Measurements from ENCODE around the gene PRDM16. TPM values are rescaled to one million over a fixed set of nuclear protein-coding genes. Genes with fewer than 3 reads are reported as not detected.

PRDM16 gene
- total RNA-seq, 1 experiment from 2014 or later, result 6.1 TPM

DNA sequence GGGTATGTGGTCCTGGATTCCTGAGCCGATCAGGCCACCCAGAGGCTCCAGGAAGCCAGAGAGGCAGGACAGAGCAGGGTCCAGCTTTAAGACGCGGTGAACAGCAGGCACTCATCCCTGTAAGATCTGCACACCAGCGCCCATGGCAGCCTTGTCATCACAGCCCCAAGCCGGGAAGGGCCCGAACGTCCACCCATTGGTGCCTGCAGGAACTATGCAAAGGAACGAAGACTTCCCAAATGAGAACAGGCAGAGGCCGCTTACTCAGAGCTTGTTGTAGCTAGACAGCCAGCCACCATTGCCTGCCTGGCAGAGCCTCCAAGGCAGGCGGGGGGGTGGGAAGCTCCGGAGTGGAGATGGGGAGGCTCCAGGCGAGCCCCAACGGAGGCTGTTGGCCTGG lies 373.3 kb downstream of the PRDM16 start:
- BruUV-seq (replicated peaks), result no TSS peak
- Histone ChIP-seq H3K79me2 (ENCODE audit: insufficient read depth, low read length) (no peaks in the 10 kb centered on the region), H3K9me2 (ENCODE audit: insufficient read depth) (no peaks in the 10 kb centered on the region), H4K20me1 (ENCODE audit: insufficient read depth) (no peaks in the 10 kb centered on the region), H3K27me3 (ENCODE audit: insufficient read depth, low read length) (peaks cover 5% of the 10 kb centered on the region; the same call in 1 of the 2 replicates), H3K9me3 (ENCODE audit: control insufficient read depth in 1 of 2, insufficient read depth in 1 of 2, low read depth in 1 of 2, low read length in 2 of 2) (no peaks in the 10 kb centered on the region), H3K4me2 (ENCODE audit: low read length) (no peak overlapping the region), H2AFZ (ENCODE audit: low read depth, low read length, poor library complexity, severe bottlenecking) (no peak overlapping the region), H3K4me3 (replicated peaks in 1 of 2; ENCODE audit: low read depth in 1 of 2, low read length in 2 of 2) (no peak overlapping the region), H3K4me1 (ENCODE audit: control insufficient read depth in 1 of 2, insufficient read depth in 2 of 2, low read length in 2 of 2) (no peaks in the 10 kb centered on the region), H3K9ac (ENCODE audit: low read length) (no peak overlapping the region), H3K36me3 (ENCODE audit: control insufficient read depth in 1 of 2, insufficient read depth in 2 of 2, low read length in 2 of 2) (no peaks in the 10 kb centered on the region), H3K27ac (ENCODE audit: low read depth, low read length) (no peak overlapping the region)
- DNase-seq (ENCODE audit: low read depth, low spot score), result no peak
- TF ChIP-seq, protein P1, sequence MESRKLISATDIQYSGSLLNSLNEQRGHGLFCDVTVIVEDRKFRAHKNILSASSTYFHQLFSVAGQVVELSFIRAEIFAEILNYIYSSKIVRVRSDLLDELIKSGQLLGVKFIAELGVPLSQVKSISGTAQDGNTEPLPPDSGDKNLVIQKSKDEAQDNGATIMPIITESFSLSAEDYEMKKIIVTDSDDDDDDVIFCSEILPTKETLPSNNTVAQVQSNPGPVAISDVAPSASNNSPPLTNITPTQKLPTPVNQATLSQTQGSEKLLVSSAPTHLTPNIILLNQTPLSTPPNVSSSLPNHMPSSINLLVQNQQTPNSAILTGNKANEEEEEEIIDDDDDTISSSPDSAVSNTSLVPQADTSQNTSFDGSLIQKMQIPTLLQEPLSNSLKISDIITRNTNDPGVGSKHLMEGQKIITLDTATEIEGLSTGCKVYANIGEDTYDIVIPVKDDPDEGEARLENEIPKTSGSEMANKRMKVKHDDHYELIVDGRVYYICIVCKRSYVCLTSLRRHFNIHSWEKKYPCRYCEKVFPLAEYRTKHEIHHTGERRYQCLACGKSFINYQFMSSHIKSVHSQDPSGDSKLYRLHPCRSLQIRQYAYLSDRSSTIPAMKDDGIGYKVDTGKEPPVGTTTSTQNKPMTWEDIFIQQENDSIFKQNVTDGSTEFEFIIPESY (IDR thresholded peaks at IDR 0.05; ENCODE audit: extremely low read depth, insufficient replicate concordance, low read length), result no peak
- TF ChIP-seq, protein P2, sequence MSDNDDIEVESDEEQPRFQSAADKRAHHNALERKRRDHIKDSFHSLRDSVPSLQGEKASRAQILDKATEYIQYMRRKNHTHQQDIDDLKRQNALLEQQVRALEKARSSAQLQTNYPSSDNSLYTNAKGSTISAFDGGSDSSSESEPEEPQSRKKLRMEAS (IDR thresholded peaks at IDR 0.05), result no peak
- TF ChIP-seq FOSL1 (IDR thresholded peaks at IDR 0.05; ENCODE audit: low read depth) (no peak), ZNF274 (IDR thresholded peaks at IDR 0.05; ENCODE audit: low read depth, low read length) (no peak), TCF7L2 (IDR thresholded peaks at IDR 0.05; ENCODE audit: borderline replicate concordance, extremely low read depth, insufficient read depth, insufficient read length) (no peak), JUND (IDR thresholded peaks at IDR 0.05) (no peak), CBX3 (IDR thresholded peaks at IDR 0.05; ENCODE audit: low read depth) (no peak), ZFX (IDR thresholded peaks at IDR 0.05) (no peak), YY1 (IDR thresholded peaks at IDR 0.05; ENCODE audit: extremely low read depth, insufficient replicate concordance, low read depth, low read length) (no peak), SP1 (IDR thresholded peaks at IDR 0.05; ENCODE audit: low read depth) (no peak), POLR2A (IDR thresholded peaks at IDR 0.05; ENCODE audit: borderline replicate concordance, extremely low read depth, insufficient read depth, insufficient read length) (no peak), EZH2 (IDR thresholded peaks at IDR 0.05) (no peak), EGR1 (IDR thresholded peaks at IDR 0.05; ENCODE audit: low read depth) (no peak), SIN3A (IDR thresholded peaks at IDR 0.05; ENCODE audit: low read depth) (no peak)
- TF ChIP-seq, protein P3, sequence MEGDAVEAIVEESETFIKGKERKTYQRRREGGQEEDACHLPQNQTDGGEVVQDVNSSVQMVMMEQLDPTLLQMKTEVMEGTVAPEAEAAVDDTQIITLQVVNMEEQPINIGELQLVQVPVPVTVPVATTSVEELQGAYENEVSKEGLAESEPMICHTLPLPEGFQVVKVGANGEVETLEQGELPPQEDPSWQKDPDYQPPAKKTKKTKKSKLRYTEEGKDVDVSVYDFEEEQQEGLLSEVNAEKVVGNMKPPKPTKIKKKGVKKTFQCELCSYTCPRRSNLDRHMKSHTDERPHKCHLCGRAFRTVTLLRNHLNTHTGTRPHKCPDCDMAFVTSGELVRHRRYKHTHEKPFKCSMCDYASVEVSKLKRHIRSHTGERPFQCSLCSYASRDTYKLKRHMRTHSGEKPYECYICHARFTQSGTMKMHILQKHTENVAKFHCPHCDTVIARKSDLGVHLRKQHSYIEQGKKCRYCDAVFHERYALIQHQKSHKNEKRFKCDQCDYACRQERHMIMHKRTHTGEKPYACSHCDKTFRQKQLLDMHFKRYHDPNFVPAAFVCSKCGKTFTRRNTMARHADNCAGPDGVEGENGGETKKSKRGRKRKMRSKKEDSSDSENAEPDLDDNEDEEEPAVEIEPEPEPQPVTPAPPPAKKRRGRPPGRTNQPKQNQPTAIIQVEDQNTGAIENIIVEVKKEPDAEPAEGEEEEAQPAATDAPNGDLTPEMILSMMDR (IDR thresholded peaks at IDR 0.05 in 2 of 3, conservative IDR thresholded peaks at IDR 0.05 in 1 of 3; ENCODE audit: borderline replicate concordance in 1 of 3, insufficient read depth in 1 of 3, low read depth in 2 of 3, low read length in 2 of 3), result no peak
- TF ChIP-seq, protein P4, sequence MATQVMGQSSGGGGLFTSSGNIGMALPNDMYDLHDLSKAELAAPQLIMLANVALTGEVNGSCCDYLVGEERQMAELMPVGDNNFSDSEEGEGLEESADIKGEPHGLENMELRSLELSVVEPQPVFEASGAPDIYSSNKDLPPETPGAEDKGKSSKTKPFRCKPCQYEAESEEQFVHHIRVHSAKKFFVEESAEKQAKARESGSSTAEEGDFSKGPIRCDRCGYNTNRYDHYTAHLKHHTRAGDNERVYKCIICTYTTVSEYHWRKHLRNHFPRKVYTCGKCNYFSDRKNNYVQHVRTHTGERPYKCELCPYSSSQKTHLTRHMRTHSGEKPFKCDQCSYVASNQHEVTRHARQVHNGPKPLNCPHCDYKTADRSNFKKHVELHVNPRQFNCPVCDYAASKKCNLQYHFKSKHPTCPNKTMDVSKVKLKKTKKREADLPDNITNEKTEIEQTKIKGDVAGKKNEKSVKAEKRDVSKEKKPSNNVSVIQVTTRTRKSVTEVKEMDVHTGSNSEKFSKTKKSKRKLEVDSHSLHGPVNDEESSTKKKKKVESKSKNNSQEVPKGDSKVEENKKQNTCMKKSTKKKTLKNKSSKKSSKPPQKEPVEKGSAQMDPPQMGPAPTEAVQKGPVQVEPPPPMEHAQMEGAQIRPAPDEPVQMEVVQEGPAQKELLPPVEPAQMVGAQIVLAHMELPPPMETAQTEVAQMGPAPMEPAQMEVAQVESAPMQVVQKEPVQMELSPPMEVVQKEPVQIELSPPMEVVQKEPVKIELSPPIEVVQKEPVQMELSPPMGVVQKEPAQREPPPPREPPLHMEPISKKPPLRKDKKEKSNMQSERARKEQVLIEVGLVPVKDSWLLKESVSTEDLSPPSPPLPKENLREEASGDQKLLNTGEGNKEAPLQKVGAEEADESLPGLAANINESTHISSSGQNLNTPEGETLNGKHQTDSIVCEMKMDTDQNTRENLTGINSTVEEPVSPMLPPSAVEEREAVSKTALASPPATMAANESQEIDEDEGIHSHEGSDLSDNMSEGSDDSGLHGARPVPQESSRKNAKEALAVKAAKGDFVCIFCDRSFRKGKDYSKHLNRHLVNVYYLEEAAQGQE (IDR thresholded peaks at IDR 0.05; ENCODE audit: low read depth), result no peak
- TF ChIP-seq, protein P5, sequence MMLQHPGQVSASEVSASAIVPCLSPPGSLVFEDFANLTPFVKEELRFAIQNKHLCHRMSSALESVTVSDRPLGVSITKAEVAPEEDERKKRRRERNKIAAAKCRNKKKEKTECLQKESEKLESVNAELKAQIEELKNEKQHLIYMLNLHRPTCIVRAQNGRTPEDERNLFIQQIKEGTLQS (IDR thresholded peaks at IDR 0.05), result no peak
- intact Hi-C loops (cut with micrococcal nuclease), result no loop called here
- ChIA-PET RAD21 (ENCODE audit: low non-redundant PET in 1 of 2, low total read pairs in 2 of 2, uncharacterized antibody in 2 of 2, unreplicated experiment in 2 of 2) (no interaction called here), POLR2A (no interaction called here), CTCF (interaction anchor here (1.4 kb wide), 1 partner anchor 10 kb away, joined by 4 read pairs; no protein-coding TSS in a partner anchor)
- no peak for ATAC-seq
